H1 (cell line): ENCODE data around the gene WNT11. TPM values are rescaled to one million over a fixed set of nuclear protein-coding genes. Genes with fewer than 3 reads are reported as not detected.

Experiments used
- ATF2 ChIP-seq: IDR thresholded peaks from 2 replicates; pipeline ENCODE4 v1.6.1; 2012; ENCODE audit warnings: low read length, inconsistent platforms
- BCL11A ChIP-seq, 2 experiments: IDR thresholded peaks; one replicate each; pipeline ENCODE4 v1.6.1; 2011; ENCODE audit warnings: low read depth in 2 of 2, low read length in 2 of 2, mild to moderate bottlenecking in 2 of 2
- CTBP2 ChIP-seq: IDR thresholded peaks from 2 replicates; pipeline ENCODE4 v1.7.0; 2011; ENCODE audit warnings: borderline replicate concordance, mild to moderate bottlenecking, moderate library complexity, mixed read lengths, low read length; ENCODE audit not compliant: insufficient read depth, insufficient read length
- CTCF ChIP-seq, 3 experiments: IDR thresholded peaks; 1 replicate in 2 of 3; 2 replicates in 1 of 3; pipeline versions ENCODE4 v1.5.1 to v1.6.1; 2011; ENCODE audit warnings: low read length in 3 of 3, mild to moderate bottlenecking in 3 of 3, inconsistent platforms in 2 of 3, low read depth in 1 of 3, moderate library complexity in 1 of 3; ENCODE audit not compliant: insufficient read depth in 1 of 3; ENCODE audit errors: control extremely low read depth in 1 of 3
- E2F6 ChIP-seq: IDR thresholded peaks from 2 replicates; pipeline ENCODE4 v1.6.1; 2012; ENCODE audit warnings: inconsistent platforms
- KDM4A ChIP-seq: IDR thresholded peaks from one replicate; pipeline ENCODE4 v1.7.1; 2012; ENCODE audit warnings: low read depth, mild to moderate bottlenecking, moderate library complexity, low read length, inconsistent platforms; ENCODE audit not compliant: severe bottlenecking
- POLR2A ChIP-seq, 2 experiments: IDR thresholded peaks; 1 replicate in 1 of 2; 2 replicates in 1 of 2; pipeline ENCODE4 v1.6.1; 2011; ENCODE audit warnings: low read depth in 2 of 2, low read length in 2 of 2, mild to moderate bottlenecking in 2 of 2; ENCODE audit errors: control extremely low read depth in 1 of 2
- POLR2AphosphoS5 ChIP-seq: IDR thresholded peaks from 2 replicates; pipeline ENCODE4 v1.6.1; 2011; ENCODE audit warnings: low read depth, low read length
- RBBP5 ChIP-seq: IDR thresholded peaks from 2 replicates; pipeline ENCODE4 v1.7.1; 2012; ENCODE audit warnings: low read depth, mild to moderate bottlenecking, inconsistent platforms, low read length, moderate library complexity, borderline replicate concordance
- SIN3A ChIP-seq, 2 experiments: IDR thresholded peaks in 1 of 2; conservative IDR thresholded peaks in 1 of 2; 2 replicates each; pipeline ENCODE4 v1.6.1; 2011 to 2012; ENCODE audit warnings: low read length in 2 of 2, improper control_type of control experiment in 1 of 2, low read depth in 1 of 2, mild to moderate bottlenecking in 1 of 2
- SIX5 ChIP-seq: IDR thresholded peaks from 2 replicates; pipeline ENCODE4 v1.6.1; 2011; ENCODE audit warnings: mild to moderate bottlenecking, low read depth, low read length
- SUZ12 ChIP-seq: fragments of 200-600 bp; sonication (generic); IDR thresholded peaks from 2 replicates; pipeline ENCODE4 v1.6.1; 2012; ENCODE audit warnings: mild to moderate bottlenecking, inconsistent platforms, low read length, moderate library complexity, mixed read lengths
- TEAD4 ChIP-seq: IDR thresholded peaks from 2 replicates; pipeline ENCODE4 v1.6.1; 2012; ENCODE audit warnings: low read depth, low read length, inconsistent platforms, mixed read lengths
- USF2 ChIP-seq: IDR thresholded peaks from 2 replicates; pipeline ENCODE4 v1.6.1; 2011; ENCODE audit warnings: low read length, improper control_type of control experiment
- polyA plus RNA-seq, 7 experiments: library from polyadenylated mRNA; depleted of rRNA in 3 of 7; stranded (reverse) in 5 of 7; unstranded in 2 of 7; fragments of >200 nt in 5 of 7; fragments of 200-250 nt in 2 of 7; gene quantifications; 1 replicate in 5 of 7; 2 replicates in 1 of 7; 4 replicates in 1 of 7; pipeline versions ENCODE4 v1.2.1 to v1.2.3, GENCODE V29; 2011 to 2013; ENCODE audit warnings: missing spikeins in 2 of 7, mixed read lengths in 2 of 7
- total RNA-seq: library from RNA; stranded (reverse); fragmentation: NEBNext Ultra II Directional; extraction: Animal tissue kit (Norgen Biotek cat#: 25700); gene quantifications from 2 replicates; pipeline ENCODE4 v1.2.1, GENCODE V29; 2021

The WNT11 gene
- total and polyA plus RNA-seq, 2 of the 8 experiments (the other 6 are each of a cell fraction or from before 2014, with no cell fraction given): 0.11 to 0.45 TPM

GRCh38 chr11:76243193-76243956 lies 37.1 kb upstream of the WNT11 start (continued):
- TF ChIP-seq SIX5 (no peak), POLR2A (IDR thresholded peaks at IDR 0.05; ENCODE audit: control extremely low read depth in 1 of 2, low read depth in 2 of 2, low read length in 2 of 2) (no peak), USF2 (0 out of 2 replicates have a peak, but pooled peaks have one; percentile 11), ATF2 (no peak), TEAD4 (no peak), SIN3A (conservative IDR thresholded peaks at IDR 0.05 in 1 of 2, IDR thresholded peaks at IDR 0.05 in 1 of 2; ENCODE audit: low read depth in 1 of 2, low read length in 2 of 2) (peak in 1 of 2 experiments; percentile 64; a peak in 1 of 4 replicates), E2F6 (no peak), BCL11A (IDR thresholded peaks at IDR 0.05; ENCODE audit: low read depth in 2 of 2, low read length in 2 of 2) (no peak), CTCF (IDR thresholded peaks at IDR 0.05; ENCODE audit: control extremely low read depth in 1 of 3, insufficient read depth in 1 of 3, low read depth in 1 of 3, low read length in 3 of 3) (peak; percentile 30 to 41 (median 36)), POLR2AphosphoS5 (no peak), SUZ12 (no peak; the same call in none of the 2 replicates), CTBP2 (no peak), KDM4A (no peak), RBBP5 (no peak)
